Measurements from ENCODE around the gene COL27A1.
"Not testable (repeated sequence)": the region's sequence is repeated elsewhere in the genome, so short reads cannot be mapped to it uniquely, and the experiment has no call there.

Gene COL27A1

DNA sequence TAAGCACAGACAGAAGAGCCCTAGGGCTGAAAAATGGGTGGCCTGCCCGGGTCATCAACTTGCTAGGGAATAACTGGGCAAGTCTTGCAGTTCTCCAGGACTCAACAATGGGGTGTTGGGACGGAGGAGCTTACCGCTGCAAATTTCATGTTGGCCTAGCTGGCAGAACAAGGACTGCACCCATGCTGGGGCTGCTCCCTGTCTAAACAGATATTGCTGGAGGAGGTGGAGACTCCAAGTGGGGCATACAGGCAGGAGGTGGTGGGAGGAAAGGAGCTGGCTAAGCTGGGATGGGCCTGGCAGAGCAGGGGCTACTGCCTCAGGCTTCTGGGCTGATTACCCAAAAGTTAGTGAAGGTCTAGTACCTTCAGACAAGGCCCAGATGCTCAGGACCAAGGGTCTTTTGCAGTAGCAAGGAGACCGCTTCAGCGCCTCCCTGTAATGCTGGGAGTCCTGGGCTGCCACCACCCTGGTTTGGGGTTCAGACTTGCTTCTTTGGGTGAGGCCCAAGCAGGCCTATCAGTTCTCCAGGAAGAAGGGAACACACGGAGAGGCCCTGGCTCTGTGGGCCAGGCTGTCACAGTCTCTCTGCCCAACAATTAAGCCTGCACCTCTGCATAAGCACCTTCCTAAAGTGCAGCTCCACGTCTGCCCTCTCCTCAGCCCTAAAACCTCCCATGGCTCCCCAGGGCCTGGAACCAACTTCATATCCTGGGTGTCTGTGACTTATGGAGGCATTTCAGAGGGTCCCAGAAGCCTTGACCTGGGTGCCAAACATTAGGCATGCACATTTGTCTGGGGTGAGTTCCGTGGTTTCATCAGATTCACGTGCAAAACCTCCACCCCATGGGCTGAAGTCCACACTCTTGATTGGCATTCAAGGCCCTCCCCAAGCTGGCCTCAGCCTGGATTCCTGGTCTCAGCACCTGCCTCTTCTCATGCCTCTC lies 32.0 kb upstream of the COL27A1 start:
- DNase-seq: no peak

- DNase-seq: no peak
Observed at GRCh38 chr9:114124138-114124537, 31.2 kb upstream of the COL27A1 start.

GRCh38 chr9:114124666-114125475 lies 30.5 kb upstream of the COL27A1 start:
- no peak for DNase-seq

DNA sequence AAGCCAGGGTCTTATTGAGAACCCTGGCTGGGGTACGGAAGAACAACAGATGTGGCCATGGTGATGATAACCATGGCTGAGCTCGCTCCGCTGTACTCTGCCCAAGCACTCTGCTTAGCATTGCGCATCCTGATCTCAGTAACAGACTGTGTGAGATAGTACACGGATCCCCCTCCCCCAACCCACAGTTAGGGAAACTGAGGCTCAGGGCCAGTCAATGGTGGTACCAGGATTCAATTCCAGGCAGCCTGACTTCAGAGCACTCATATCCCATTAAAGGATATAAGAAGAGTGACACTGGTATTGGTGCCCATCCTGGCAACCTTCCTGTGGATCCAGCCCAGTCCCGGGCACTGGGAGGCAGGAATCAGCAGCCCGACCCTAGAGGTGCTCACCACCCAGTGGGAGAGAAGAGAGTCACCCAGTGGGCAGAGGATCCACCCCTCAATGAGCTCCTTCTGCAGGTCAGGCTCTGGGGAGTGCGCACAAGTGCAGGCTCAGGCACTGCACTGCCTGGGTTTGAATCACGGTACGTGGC lies 29.8 kb upstream of the COL27A1 start:
- DNase-seq: no peak

DNA sequence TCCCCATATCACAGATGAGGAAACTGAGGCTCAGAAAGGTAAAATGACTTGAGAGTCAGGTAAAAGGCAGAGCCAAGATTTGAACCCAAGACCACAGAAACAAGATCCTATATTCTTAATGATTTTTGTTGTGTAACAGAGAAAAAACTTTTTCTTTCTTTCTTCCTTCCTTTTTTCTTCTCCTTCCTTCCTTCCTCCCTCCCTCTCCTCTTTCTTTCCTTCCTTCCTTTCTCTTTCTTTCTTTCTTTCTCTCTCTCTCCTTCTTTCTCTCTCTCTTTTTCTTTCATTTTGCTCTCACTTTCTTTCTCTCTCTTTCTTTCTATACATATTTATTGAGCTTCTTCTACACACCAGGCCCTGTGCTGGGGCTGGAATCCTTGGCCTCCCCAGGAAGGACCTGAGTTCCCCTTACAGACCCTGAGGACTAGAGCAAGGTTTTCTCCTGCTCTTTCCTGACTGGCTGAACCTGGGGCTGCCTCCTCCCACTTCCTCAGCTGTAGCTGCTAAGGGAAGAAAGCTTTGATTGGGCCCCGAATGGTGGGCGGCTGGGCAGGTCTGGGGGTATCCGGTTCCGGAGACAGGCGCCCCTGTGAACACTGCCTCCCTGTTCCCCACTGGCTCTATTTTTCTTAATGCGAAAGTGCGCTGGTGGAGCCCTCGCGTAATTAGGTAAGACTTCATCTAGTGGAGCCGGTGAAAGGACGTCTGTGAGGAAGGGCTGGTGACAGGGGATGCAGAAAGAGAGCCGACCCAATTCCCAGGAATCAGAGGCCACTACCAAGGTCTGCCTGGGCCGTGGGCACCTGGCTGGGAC lies 28.9 kb upstream of the COL27A1 start:
- DNase-seq: no peak

GRCh38 chr9:114128759-114129158 lies 26.6 kb upstream of the COL27A1 start:
- not testable (repeated sequence) for DNase-seq

DNA sequence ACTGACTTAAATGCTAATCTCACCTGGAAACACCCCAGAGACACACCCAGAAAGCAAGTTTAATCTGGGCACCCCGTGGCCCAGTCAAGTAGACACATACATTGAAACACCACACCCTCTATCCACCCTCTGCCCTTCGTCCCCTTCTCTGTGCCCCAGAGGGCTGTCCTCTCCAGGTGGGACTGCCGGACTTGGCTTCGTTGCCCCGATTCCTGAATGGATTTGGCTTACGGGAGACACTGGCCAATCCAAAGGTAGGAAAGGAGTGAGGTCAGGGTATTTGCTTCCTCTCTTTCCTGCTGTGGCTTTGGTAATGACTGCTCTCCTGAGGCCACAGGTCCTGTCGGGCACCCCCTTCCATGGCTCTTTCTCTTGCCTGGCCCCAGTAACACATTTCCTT lies 25.2 kb upstream of the COL27A1 start:
- DNase-seq: no peak

DNA sequence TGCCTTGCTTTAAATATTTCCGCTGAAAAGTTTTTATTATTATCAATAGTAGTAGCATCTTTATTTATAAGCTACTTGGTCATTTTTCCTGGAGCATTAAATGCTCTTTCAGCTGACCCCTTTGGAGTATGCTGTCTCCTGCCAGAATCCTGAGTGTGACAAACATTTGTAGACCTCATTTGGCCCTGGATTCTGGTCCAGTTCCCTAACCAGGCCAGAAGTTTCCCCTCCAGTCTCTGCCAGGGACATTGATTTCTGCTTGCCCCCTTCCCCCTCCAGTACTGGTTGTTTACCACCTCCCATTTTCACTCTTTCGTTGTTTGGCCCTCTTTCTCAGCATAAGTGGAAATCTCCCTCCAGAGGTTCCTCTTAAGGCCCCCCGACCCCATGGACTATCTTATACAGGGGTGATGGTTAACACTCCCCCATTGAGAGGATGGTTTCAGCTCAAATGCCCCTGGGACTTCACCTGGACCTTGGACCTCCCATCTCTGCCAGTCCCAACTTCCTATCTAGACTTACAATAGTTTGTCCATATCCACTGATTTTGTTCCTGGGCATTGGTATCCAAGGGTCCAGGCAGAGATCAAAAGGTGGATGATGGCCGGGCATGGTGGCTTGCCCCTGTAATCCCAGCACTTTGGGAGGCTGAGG lies 24.6 kb upstream of the COL27A1 start:
- no peak for DNase-seq

DNA sequence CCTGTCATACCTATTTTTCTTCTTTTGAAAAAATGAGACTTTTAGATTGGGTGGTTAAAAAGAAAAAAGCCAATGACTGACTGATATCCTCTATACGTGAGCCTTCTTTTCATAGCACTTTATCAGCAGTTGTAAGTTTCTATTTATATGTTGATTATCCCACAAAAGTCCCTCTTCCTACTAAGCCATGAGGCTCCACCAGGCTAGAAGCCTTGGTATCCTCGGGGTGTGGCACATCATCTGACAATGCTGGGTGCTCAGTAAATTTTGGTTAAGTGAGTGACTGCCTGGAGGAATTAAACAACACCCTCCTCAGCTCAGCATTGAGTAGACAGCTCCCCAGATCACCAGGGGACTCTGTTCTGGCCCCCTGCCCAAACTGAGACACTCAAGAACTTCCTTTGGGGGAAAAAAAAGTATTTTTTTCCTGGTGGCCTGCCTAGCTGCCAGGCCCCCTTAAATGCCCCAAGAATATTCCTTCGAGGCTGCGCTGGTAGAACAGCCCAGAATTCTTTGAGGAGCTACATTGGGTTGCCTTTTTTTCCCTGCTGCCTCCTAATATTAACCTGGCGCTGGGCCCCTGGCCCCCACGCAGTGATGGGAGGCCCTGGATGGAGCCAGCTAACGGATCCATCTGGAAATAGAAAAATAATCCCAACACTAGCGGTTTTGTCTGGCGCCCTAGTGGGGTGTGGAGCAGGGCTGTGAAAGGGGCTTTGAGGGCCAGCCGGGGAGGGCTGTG lies 23.4 kb upstream of the COL27A1 start:
- DNase-seq: no peak

DNA sequence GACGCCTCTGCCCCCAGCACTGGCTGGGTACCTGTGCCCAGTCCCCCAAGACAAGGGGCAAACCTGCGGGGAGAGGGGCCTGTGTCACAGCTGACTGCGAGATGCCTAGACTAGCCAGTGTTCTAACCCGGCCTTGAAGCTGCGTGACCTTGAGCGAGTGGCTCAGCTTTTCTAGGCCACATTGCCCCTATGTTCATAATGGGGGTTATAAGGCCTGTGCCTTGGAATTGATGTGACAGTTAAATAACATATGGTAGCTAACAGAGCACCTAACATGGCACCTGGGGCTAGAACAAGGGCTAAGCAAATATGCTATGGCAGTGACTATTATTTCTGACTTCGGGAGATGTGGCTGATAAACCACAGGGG lies 22.8 kb upstream of the COL27A1 start:
- no peak for DNase-seq

GRCh38 chr9:114134827-114135396 lies 20.4 kb upstream of the COL27A1 start:
- DNase-seq: no peak

DNA sequence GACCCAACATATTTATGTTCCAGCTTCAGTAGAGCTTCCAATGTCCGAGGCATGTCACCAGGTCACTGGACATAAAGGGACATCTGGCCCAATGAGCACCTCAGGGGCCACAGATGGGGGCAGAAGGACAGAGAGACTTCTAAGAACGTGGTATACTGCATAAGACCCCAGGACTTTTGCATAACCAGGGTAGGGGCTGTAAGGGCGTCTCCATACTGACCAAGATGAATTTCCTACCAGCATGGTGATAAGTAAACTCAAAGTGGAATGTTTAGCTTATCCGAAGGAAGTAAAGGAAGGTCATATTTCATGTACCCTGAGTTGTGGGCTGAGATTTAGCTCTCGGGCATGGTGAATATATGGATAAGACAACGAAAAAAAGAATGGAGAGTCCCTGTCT lies 17.5 kb upstream of the COL27A1 start:
- no peak for DNase-seq

DNA sequence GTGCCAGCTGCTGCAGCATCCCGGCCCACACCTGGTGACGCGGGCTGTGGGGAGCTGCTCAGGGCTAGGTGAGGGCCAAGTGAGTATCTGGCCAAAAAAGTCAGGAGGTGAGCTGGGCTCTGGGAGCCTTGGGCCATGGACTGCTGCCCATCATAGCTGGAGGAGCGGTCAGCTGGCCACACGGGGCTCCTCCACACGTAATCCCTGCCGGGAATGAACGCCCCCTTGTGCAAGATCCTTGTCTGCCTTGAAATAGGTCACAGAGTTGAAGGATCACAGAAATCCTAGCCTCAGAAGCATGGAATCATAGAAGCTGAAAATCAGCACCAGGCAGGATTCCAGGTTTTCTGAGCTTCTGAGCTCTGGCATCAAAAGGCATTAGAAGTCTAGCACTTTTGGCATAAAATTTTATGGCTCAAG lies 16.8 kb upstream of the COL27A1 start:
- no peak for DNase-seq

GRCh38 chr9:114139071-114139470 lies 16.3 kb upstream of the COL27A1 start:
- DNase-seq: no peak

GRCh38 chr9:114140401-114140800 lies 14.9 kb upstream of the COL27A1 start:
- no peak for DNase-seq

DNA sequence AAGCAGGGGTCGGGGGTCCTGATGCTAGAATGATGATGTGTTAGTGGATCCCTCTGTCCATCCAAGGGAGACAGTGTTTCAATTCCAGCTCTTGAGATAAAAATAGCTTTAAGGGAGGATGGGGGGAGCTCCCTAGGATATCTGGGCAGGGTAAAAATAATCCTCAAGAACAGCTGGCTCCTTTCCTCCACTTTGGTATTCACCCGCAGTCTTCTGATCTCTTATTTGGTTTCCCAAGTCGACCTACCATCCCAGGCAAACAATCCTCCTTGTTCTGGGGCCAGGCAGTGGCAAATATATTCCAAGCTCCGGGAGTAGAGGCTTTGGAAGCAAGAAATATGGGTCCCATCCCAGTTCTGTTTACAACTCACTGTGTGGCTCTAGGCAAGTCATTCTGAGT lies 14.5 kb upstream of the COL27A1 start:
- DNase-seq: no peak

GRCh38 chr9:114141553-114142402 lies 13.6 kb upstream of the COL27A1 start:
- DNase-seq: no peak

DNA sequence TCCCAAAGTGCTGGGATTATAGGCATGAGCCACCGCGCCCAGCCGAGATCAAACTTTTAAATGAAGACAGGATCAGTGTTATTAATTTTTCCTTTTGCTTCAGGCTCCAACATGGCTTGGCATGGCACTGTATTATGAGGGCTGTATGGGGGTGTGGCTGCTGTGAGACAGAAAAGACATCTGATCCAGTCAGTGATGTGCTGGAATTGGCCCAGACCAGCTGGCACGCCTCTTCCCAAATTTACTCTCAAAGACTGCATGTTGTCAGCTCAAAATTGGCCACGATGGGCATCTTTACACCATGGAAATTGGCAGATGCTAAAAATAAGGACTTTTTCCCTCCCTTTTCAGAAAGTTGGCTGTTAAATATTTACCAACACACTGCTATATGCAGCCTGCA lies 12.1 kb upstream of the COL27A1 start:
- DNase-seq: no peak

GRCh38 chr9:114146735-114147134 lies 8.6 kb upstream of the COL27A1 start:
- DNase-seq: no peak

DNA sequence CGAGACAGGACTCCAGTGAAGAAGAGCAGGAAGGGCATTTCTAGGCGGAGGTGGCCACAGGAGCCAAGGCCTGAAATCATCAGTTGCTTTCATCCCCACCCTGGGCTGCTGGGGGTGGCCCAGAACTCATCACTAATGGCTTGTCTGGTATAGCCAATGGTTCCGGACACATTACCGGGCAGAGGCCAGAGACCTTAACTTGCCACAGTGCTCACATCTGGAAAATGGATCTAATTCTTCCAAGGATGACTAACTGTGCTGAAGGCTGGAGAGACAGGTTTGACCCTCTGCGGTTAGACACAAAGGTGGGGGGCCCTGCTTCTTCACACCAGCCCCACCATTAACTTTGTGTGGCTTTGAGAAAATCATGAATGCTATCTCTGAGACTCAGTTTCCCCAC lies 6.2 kb upstream of the COL27A1 start:
- DNase-seq: no peak
